ENCODE results near the gene AKAP6.

AKAP6 gene

GRCh38 chr14:32607399-32607798 lies 278.3 kb downstream of the AKAP6 start:
- no peak overlapping the region for H3K4me3 ChIP-seq (ENCODE audit: low read depth, low read length)
- TF ChIP-seq CTCF (IDR thresholded peaks at IDR 0.05; ENCODE audit: borderline replicate concordance, insufficient read depth, low read depth, low read length) = no peak

GRCh38 chr14:32608857-32609256 lies 279.8 kb downstream of the AKAP6 start:
- no peak overlapping the region for H3K4me3 ChIP-seq (ENCODE audit: low read depth, low read length)
- TF ChIP-seq CTCF (IDR thresholded peaks at IDR 0.05; ENCODE audit: borderline replicate concordance, insufficient read depth, low read depth, low read length) = no peak

DNA sequence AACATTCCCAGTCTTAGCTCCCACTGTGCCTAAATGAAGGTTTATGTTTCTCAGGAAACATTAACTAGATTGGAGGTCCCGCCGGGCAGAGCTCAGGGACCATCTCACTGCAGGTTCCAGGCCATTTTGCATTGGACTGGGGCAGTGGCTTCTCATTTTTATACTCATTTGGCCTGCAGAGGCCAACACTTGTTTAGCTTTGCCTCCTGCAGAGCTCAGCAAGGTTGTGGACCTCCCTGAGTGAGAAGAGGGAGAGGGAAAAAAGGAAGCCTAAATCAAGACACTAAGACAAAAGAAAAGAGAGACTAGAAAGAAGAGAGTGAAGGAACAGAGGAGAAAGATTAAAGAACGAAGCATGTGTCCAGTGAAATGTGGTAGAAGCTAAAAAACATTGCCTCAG lies 280.3 kb downstream of the AKAP6 start:
- TF ChIP-seq CTCF (IDR thresholded peaks at IDR 0.05; ENCODE audit: borderline replicate concordance, insufficient read depth, low read depth, low read length) = no peak

DNA sequence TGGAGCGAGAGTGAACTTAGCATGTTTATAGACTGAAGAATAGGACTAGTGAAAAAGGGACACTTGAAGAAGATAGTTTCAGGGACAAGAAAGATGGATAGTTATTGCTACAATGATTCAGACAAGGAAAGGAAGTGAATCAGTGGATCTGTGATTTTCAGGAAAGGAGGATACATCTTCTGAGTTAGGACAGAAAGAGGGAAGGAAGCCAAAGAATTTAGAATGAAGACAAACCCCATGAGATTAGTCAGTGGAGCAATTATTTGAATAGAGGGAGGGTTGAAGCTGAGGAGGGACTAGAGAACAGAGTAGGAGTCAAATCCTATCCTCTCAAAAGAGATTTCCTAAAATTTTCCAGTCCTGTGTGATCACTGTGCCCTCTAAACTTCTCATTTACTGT lies 282.7 kb downstream of the AKAP6 start:
- H3K4me3 ChIP-seq (ENCODE audit: low read depth, low read length) = no peak overlapping the region
- no peak for TF ChIP-seq CTCF (IDR thresholded peaks at IDR 0.05; ENCODE audit: borderline replicate concordance, insufficient read depth, low read depth, low read length)

More for the DNA sequence above, 280.3 kb downstream of the AKAP6 start:
- H3K4me3 ChIP-seq (ENCODE audit: low read depth, low read length) = no peak overlapping the region

DNA sequence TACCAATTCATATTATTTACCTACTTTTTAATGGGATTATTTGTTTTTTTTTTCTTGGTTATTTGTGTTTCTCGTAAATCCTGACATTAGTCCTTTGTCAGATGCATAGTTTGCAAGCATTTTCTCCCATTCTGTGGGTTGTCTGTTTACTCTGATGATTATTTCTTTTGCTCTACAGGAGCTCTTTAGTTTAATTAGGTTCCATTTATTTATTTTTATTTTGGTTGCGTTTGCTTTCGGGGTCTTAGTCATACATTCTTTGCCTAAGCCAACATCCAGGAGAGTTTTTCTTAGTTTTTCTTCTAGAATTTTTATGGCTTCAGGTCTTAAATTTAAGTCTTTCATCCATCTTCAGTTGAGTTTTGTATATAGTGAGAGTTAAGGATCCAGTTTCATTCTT lies 289.9 kb downstream of the AKAP6 start:
- H3K4me3 ChIP-seq (ENCODE audit: low read depth, low read length) = no peak overlapping the region
- no peak for TF ChIP-seq CTCF (IDR thresholded peaks at IDR 0.05; ENCODE audit: borderline replicate concordance, insufficient read depth, low read depth, low read length)

DNA sequence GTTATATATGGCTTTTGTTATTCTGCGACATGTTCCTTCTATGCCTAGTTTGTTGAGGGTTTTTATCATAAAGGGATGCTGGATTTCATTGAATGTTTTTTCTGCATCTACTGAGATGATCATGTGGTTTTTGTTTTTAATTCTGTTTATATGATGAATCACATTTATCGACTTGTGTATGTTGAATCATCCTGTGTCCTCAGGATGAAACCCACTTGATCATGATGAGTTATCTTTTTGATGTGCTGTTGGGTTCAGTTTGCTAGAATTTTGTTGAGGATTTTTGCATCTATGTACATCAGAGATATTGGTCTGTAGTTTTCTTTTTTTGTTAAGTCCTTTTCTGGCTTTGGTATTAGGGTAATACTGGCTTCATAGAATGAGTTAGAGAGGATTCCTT lies 291.2 kb downstream of the AKAP6 start:
- H3K4me3 ChIP-seq (ENCODE audit: low read depth, low read length) = no peak overlapping the region
- no peak for TF ChIP-seq CTCF (IDR thresholded peaks at IDR 0.05; ENCODE audit: borderline replicate concordance, insufficient read depth, low read depth, low read length)

DNA sequence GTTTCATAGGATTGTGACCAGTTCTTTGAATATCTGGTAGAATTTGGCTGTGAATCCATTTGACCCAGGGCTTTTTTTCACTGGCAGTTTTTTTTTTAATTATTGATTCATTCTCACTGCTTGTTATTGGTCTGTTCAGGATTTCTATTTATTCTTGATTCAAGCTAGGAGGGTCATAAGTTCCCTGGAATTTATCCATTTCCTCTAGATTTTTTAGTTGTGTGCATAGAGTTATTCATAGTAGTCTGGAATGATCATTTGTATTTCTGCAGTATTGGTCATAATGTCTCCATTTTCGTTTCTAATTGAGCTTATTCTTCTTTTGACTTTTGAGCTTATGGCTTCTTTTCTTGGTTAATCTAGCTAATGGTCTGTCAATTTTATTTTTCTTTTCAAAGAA lies 291.6 kb downstream of the AKAP6 start:
- H3K4me3 ChIP-seq (ENCODE audit: low read depth, low read length) = no peak overlapping the region
- no peak for TF ChIP-seq CTCF (IDR thresholded peaks at IDR 0.05; ENCODE audit: borderline replicate concordance, insufficient read depth, low read depth, low read length)

All from GM12875 (cell line).